ENCODE data around the gene TBC1D24. TPM values are rescaled to one million over a fixed set of nuclear protein-coding genes. Genes with fewer than 3 reads are reported as not detected.

Gene TBC1D24
- total RNA-seq, 4 donors from 2014 or later, result 5.6 to 16.2 (median 13.6) TPM

- DNase-seq, result no peak
- TF ChIP-seq CTCF (IDR thresholded peaks at IDR 0.05) (no peak), POLR2A (IDR thresholded peaks at IDR 0.05) (no peak)
- Histone ChIP-seq H3K36me3 (no peaks in the 10 kb centered on the region), H3K27me3 (no peaks in the 10 kb centered on the region), H3K9me3 (no peaks in the 10 kb centered on the region), H3K4me3 (no peak overlapping the region), H3K4me1 (peaks cover 0 to 21% (median 5%) of the 10 kb centered on the region in 4 donors), H3K27ac (no peak overlapping the region)
Measured at GRCh38 chr16:2484898-2485508, 10.1 kb downstream of the TBC1D24 start.

DNA sequence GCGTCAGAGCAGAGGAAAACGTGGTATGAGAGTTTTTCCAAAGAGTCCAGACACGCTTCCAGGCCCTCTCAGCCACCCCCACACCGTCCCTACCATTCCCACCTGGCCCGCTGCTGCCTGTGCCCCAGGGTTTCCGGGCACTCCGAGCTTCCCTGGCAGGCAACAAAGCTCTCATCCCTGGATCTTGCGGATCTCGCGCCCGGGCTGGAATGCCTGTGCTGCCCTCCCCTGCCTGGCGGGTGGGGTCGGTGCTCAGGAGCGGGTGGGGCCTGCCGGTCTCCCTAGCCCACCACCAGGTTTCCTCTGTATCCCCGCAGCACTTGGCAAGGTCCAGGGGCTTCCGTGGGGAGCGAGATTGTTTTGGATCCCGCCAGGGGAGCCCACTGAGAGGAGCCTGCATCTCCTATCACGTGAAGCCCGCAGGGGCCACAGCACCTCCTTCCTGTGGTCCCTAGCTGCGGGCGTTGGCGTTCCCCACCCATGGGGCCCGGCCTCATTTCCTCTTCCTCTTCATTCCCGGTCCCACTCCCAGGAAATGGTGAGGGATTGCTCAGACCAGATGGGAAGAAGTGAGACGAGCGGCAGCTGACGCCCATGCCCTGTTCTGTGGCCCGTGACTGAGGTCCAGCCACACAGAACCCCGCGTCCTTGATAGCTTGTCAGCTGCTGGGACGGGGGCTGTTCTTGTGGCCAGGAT is 11.0 kb downstream of the TBC1D24 start:
- Histone ChIP-seq H3K9me3 (no peaks in the 10 kb centered on the region), H3K36me3 (no peaks in the 10 kb centered on the region), H3K27ac (no peak overlapping the region), H3K27me3 (no peaks in the 10 kb centered on the region), H3K4me1 (peaks cover 0 to 16% (median 5%) of the 10 kb centered on the region in 4 donors), H3K4me3 (no peak overlapping the region)
- no peak for DNase-seq
- TF ChIP-seq CTCF (IDR thresholded peaks at IDR 0.05), result no peak
- TF ChIP-seq POLR2A (IDR thresholded peaks at IDR 0.05), result no peak

GRCh38 chr16:2486645-2487516 is 12.0 kb downstream of the TBC1D24 start:
- Histone ChIP-seq H3K4me3 (peak overlapping the region in 1 of 4 donors; percentile 12), H3K36me3 (no peaks in the 10 kb centered on the region), H3K9me3 (no peaks in the 10 kb centered on the region), H3K27me3 (no peaks in the 10 kb centered on the region), H3K4me1 (peaks cover 0 to 11% (median 5%) of the 10 kb centered on the region in 4 donors), H3K27ac (no peak overlapping the region)
- DNase-seq, result peak; percentile 71 to 88 (median 81)
- TF ChIP-seq CTCF (IDR thresholded peaks at IDR 0.05), result peak in 5 of 6 experiments; percentile 29 to 51 (median 45)
- TF ChIP-seq POLR2A (IDR thresholded peaks at IDR 0.05), result no peak

GRCh38 chr16:2487517-2487842 is 12.6 kb downstream of the TBC1D24 start:
- Histone ChIP-seq H3K4me3 (no peak overlapping the region), H3K36me3 (no peaks in the 10 kb centered on the region), H3K9me3 (no peaks in the 10 kb centered on the region), H3K4me1 (peaks cover 0 to 11% (median 5%) of the 10 kb centered on the region in 4 donors), H3K27ac (no peak overlapping the region), H3K27me3 (no peaks in the 10 kb centered on the region)
- DNase-seq, result no peak
- TF ChIP-seq CTCF (IDR thresholded peaks at IDR 0.05) (no peak), POLR2A (IDR thresholded peaks at IDR 0.05) (no peak)

DNA sequence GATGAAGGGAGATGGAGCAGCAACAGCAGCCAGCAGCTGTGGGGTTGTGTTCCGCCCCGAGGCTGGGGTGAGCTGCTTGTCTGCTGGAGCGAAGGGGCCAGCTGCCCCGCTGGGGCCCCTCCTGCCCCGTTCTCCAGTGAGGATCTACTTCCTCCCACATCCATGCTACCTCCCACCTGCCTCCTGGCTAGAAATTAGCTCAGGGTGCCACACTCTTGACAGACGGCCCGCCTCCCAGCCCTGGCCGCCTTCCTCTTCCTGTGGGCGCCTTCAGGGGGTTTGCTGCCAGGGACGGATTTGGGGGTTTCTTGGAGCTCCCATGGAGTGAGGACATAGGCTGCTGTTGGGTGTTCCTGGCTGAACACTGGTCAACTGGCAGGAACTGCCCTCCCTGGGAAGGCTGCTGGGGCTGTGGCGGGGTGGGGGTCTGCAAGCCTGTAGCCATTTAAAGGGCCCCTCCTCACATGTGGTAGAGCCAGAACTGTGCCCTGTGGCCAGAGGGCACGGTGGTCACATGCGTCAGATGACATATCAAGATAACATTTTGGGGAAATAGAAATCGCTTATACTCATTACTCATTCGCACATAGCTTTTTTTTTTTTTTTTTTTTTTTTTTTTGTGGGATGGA is 13.1 kb downstream of the TBC1D24 start:
- H3K4me3 ChIP-seq, result no peak overlapping the region
- H3K9me3 ChIP-seq, result no peaks in the 10 kb centered on the region
- H3K36me3 ChIP-seq, result no peaks in the 10 kb centered on the region
- no peak for TF ChIP-seq CTCF (IDR thresholded peaks at IDR 0.05)
- TF ChIP-seq POLR2A (IDR thresholded peaks at IDR 0.05), result no peak
- no peaks in the 10 kb centered on the region for H3K27me3 ChIP-seq
- H3K27ac ChIP-seq, result no peak overlapping the region
- DNase-seq, result no peak
- H3K4me1 ChIP-seq, result peaks cover 0 to 11% (median 5%) of the 10 kb centered on the region in 4 donors
